Fibroblast of lung (primary cell): ENCODE results near the gene GAB2. TPM values are rescaled to one million over a fixed set of nuclear protein-coding genes. Genes with fewer than 3 reads are reported as not detected.

Experiments used
- DNase-seq, 2 donors: peaks; one replicate each; pipeline versions ENCODE4 v3.0.0 to v3.0.0-alpha.2; 2010; ENCODE audit warnings: low read depth in 2 of 2
- H2AFZ ChIP-seq: 2 replicates; pipeline ENCODE4 v1.5.1; 2012; ENCODE audit warnings: low read length, control low read depth, inconsistent platforms
- H3K27ac ChIP-seq: 2 replicates; pipeline ENCODE4 v1.5.1; 2011; ENCODE audit warnings: low read length, control low read depth; ENCODE audit not compliant: insufficient read depth
- H3K27me3 ChIP-seq: 2 replicates; pipeline ENCODE4 v1.5.1; 2011; ENCODE audit warnings: mild to moderate bottlenecking, low read length; ENCODE audit not compliant: control insufficient read depth, insufficient read depth
- H3K36me3 ChIP-seq: 2 replicates; pipeline ENCODE4 v1.5.1; 2011; ENCODE audit warnings: low read length; ENCODE audit not compliant: control insufficient read depth, insufficient read depth
- H3K4me1 ChIP-seq: 2 replicates; pipeline ENCODE4 v1.5.1; 2011; ENCODE audit warnings: low read length; ENCODE audit not compliant: control insufficient read depth, insufficient read depth; ENCODE audit errors: extremely low read depth
- H3K4me2 ChIP-seq: 2 replicates; pipeline ENCODE4 v1.5.1; 2011; ENCODE audit warnings: low read length, control low read depth; ENCODE audit not compliant: insufficient read depth; ENCODE audit errors: extremely low read depth
- H3K4me3 ChIP-seq, 4 experiments: fragments of 200-600 bp in 1 of 4; sonication (generic) in 1 of 4; replicated peaks in 1 of 4; 2 replicates each; pipeline ENCODE4 v1.5.1; 2011 to 2016; ENCODE audit warnings: low read length in 4 of 4, low read depth in 3 of 4, mild to moderate bottlenecking in 3 of 4, control low read depth in 2 of 4, inconsistent platforms in 1 of 4, mixed read lengths in 1 of 4; ENCODE audit not compliant: insufficient read depth in 1 of 4; ENCODE audit errors: control extremely low read depth in 1 of 4
- H3K79me2 ChIP-seq: 2 replicates; pipeline ENCODE4 v1.5.1; 2012; ENCODE audit warnings: mild to moderate bottlenecking, low read length, inconsistent platforms; ENCODE audit not compliant: control insufficient read depth, insufficient read depth
- H3K9ac ChIP-seq: 2 replicates; pipeline ENCODE4 v1.5.1; 2011; ENCODE audit warnings: mild to moderate bottlenecking, low read length, control low read depth; ENCODE audit not compliant: insufficient read depth
- H3K9me3 ChIP-seq: 2 replicates; pipeline ENCODE4 v1.5.1; 2012; ENCODE audit warnings: low read depth, low read length; ENCODE audit not compliant: control insufficient read depth, insufficient read depth
- H4K20me1 ChIP-seq: 2 replicates; pipeline ENCODE4 v1.5.1; 2011; ENCODE audit warnings: low read length; ENCODE audit not compliant: control insufficient read depth, insufficient read depth; ENCODE audit errors: extremely low read depth
- CTCF ChIP-seq, 2 donors: IDR thresholded peaks in 1 of 2; conservative IDR thresholded peaks in 1 of 2; 1 replicate in 1 of 2; 2 replicates in 1 of 2; pipeline ENCODE4 v1.5.1; 2011 to 2012; ENCODE audit warnings: low read length in 2 of 2, control low read depth in 1 of 2, inconsistent platforms in 1 of 2, low read depth in 1 of 2, mild to moderate bottlenecking in 1 of 2
- EZH2 ChIP-seq: IDR thresholded peaks from 2 replicates; pipeline ENCODE4 v1.5.1; 2012; ENCODE audit warnings: low read length, control low read depth, mild to moderate bottlenecking; ENCODE audit errors: missing control alignments
- polyA plus RNA-seq, 2 donors: library from polyadenylated mRNA; depleted of rRNA in 1 of 2; stranded (reverse) in 1 of 2; unstranded in 1 of 2; fragments of >200 nt; gene quantifications; 2 replicates each; pipeline ENCODE4 v1.2.1, GENCODE V29; 2011 to 2012; ENCODE audit warnings: missing spikeins in 1 of 2
- total RNA-seq: library from RNA; depleted of rRNA; stranded (reverse); fragments of >200 nt; gene quantifications from 2 replicates; pipeline ENCODE4 v1.2.1, GENCODE V29; 2014

Gene GAB2
- total and polyA plus RNA-seq, 2 donors (not counting 1 experiment from before 2014, with no cell fraction given): 7.1 to 14.0 TPM

DNA sequence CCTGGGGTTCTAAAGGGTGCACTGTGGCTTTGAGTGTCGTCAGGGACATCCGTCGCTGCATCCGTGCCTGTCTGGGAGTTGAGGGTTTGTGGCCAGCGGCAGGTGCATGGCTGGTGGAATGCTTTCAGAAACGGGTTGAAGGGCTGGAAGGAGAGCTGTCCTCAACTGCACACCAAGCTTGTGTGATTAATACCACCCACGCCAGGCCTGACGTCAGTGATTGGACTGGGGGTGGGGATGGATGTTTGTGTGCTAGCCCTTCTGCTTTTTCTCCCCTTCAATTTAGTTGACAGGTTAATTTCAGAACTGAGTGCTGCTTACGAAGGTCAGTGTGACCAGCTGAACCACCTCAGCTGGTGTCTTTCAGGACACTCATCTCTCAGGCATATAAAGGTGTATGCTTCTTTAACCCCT, 3.2 kb upstream of the GAB2 start:
- no peak overlapping the region for H2AFZ ChIP-seq
- DNase-seq: peak; percentile 51 to 88
- no peaks in the 10 kb centered on the region for H3K9me3 ChIP-seq
- no peak overlapping the region for H3K4me3 ChIP-seq
- H3K4me1 ChIP-seq: peaks cover 14% of the 10 kb centered on the region
- no peak overlapping the region for H3K27ac ChIP-seq
- H3K36me3 ChIP-seq: no peaks in the 10 kb centered on the region
- H3K9ac ChIP-seq: no peak overlapping the region
- no peaks in the 10 kb centered on the region for H3K27me3 ChIP-seq
- no peak for TF ChIP-seq CTCF (conservative IDR thresholded peaks at IDR 0.05 in 1 of 2, IDR thresholded peaks at IDR 0.05 in 1 of 2; ENCODE audit: low read depth in 1 of 2, low read length in 2 of 2)
- no peak for TF ChIP-seq EZH2
- no peaks in the 10 kb centered on the region for H3K79me2 ChIP-seq
- H3K4me2 ChIP-seq: no peak overlapping the region
- H4K20me1 ChIP-seq: no peaks in the 10 kb centered on the region

DNA sequence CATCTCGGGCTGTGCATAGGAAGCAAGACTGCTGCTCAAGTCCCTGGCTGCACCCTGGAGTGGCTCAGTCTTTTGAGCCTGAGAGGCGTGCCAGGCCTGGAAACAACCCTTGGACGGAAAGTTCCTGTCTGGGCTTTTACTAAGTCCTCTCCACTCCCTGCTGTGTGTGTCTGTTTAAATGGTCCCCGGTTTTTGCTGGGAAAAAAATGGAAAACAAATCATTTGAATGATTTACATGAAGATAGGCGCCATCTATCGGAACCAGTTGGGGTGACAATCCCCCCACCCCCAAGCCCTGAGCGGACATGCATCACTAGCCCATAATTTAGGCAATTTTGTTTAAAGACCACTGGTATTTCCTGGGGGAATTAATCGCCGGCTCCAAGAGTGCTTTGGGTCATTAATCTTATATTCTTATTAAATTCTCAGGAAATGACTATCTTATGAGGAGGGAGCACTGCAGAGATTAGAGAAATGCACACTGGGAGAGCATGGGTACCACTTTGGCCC, 2.7 kb upstream of the GAB2 start:
- Histone ChIP-seq H3K4me1 (peaks cover 15% of the 10 kb centered on the region), H3K9ac (no peak overlapping the region), H3K9me3 (no peaks in the 10 kb centered on the region), H3K79me2 (peaks cover 3% of the 10 kb centered on the region), H2AFZ (no peak overlapping the region), H3K27ac (peak overlapping the region; percentile 70), H3K4me3 (no peak overlapping the region), H3K36me3 (no peaks in the 10 kb centered on the region), H4K20me1 (no peaks in the 10 kb centered on the region), H3K27me3 (no peaks in the 10 kb centered on the region), H3K4me2 (peak overlapping the region; percentile 20)
- no peak for TF ChIP-seq EZH2
- peak; percentile 65 to 71 for TF ChIP-seq CTCF (conservative IDR thresholded peaks at IDR 0.05 in 1 of 2, IDR thresholded peaks at IDR 0.05 in 1 of 2; ENCODE audit: low read depth in 1 of 2, low read length in 2 of 2)
- peak; percentile 89 for DNase-seq

GRCh38 chr11:78419327-78419726, 1.7 kb upstream of the GAB2 start:
- Histone ChIP-seq H2AFZ (no peak overlapping the region), H3K27me3 (no peaks in the 10 kb centered on the region), H3K4me1 (peaks cover 15% of the 10 kb centered on the region), H3K36me3 (no peaks in the 10 kb centered on the region), H3K9ac (no peak overlapping the region), H3K4me2 (peak overlapping the region; percentile 94), H3K27ac (peak overlapping the region; percentile 80), H3K9me3 (no peaks in the 10 kb centered on the region), H3K4me3 (peak overlapping the region; percentile 9 to 83 (median 46)), H3K79me2 (peaks cover 4% of the 10 kb centered on the region), H4K20me1 (no peaks in the 10 kb centered on the region)
- TF ChIP-seq EZH2 (no peak), CTCF (conservative IDR thresholded peaks at IDR 0.05 in 1 of 2, IDR thresholded peaks at IDR 0.05 in 1 of 2; ENCODE audit: low read depth in 1 of 2, low read length in 2 of 2) (no peak)
- DNase-seq: peak; percentile 98 to 99
